GM18519 (cell line): ENCODE results near the gene CD248.
"Not testable (repeated sequence)": the region's sequence is repeated elsewhere in the genome, so short reads cannot be mapped to it uniquely, and the experiment has no call there.

ENCODE experiments used
- ATAC-seq: cut with Tn5 transposase; IDR thresholded peaks from one replicate; pipeline ENCODE4 v1.9.1; 2021; ENCODE audit warnings: mild to moderate bottlenecking, moderate library complexity; ENCODE audit not compliant: unreplicated experiment, low FRiP score

CD248 gene

GRCh38 chr11:66314561-66315497 lies 2.0 kb downstream of the CD248 start:
- no peak for ATAC-seq

- no peak for ATAC-seq
Observed at GRCh38 chr11:66314186-66314501, 2.7 kb downstream of the CD248 start.

GRCh38 chr11:66313321-66314185 lies 3.3 kb downstream of the CD248 start:
- ATAC-seq: no peak

- ATAC-seq: peak; percentile 37
Observed at GRCh38 chr11:66312549-66313320, 4.1 kb downstream of the CD248 start.

GRCh38 chr11:66311965-66312548 lies 4.8 kb downstream of the CD248 start:
- peak; percentile 41 for ATAC-seq

GRCh38 chr11:66311470-66311964 lies 5.3 kb downstream of the CD248 start:
- no peak for ATAC-seq

- ATAC-seq: not testable (repeated sequence)
Observed at GRCh38 chr11:66310803-66311440, 5.9 kb downstream of the CD248 start.

GRCh38 chr11:66310324-66310723 lies 6.5 kb downstream of the CD248 start:
- ATAC-seq: no peak

- ATAC-seq: no peak
Observed at GRCh38 chr11:66309475-66309874, 7.4 kb downstream of the CD248 start.

GRCh38 chr11:66302656-66303055 lies 14.2 kb downstream of the CD248 start:
- no peak for ATAC-seq

- ATAC-seq: no peak
Observed at GRCh38 chr11:66299186-66299585, 17.7 kb downstream of the CD248 start.

- no peak for ATAC-seq
Observed at GRCh38 chr11:66297610-66298009, 19.2 kb downstream of the CD248 start.

GRCh38 chr11:66294626-66295620 lies 21.9 kb downstream of the CD248 start:
- ATAC-seq: no peak

- ATAC-seq: no peak
Observed at GRCh38 chr11:66293777-66294625, 22.8 kb downstream of the CD248 start.

- no peak for ATAC-seq
Observed at GRCh38 chr11:66293352-66293751, 23.5 kb downstream of the CD248 start.

GRCh38 chr11:66292543-66293332 lies 24.1 kb downstream of the CD248 start:
- no peak for ATAC-seq
